Right lobe of liver (tissue), 6 donors: Measurements from ENCODE around the gene CFAP298. TPM values are rescaled to one million over a fixed set of nuclear protein-coding genes. Genes with fewer than 3 reads are reported as not detected.

ENCODE experiments used
- ATAC-seq, 4 donors: fragments of 200-7000 bp; cut with Tn5 transposase; one replicate each; pipeline ENCODE4 v1.9.1; 2020; ENCODE audit warnings: mild to moderate bottlenecking in 4 of 4, moderate library complexity in 4 of 4
- DNase-seq, 3 donors: peaks; one replicate each; pipeline ENCODE4 v3.0.0-alpha.2; 2020
- H3K27ac ChIP-seq, 3 donors: fragments of 200-600 bp; one replicate each; pipeline ENCODE4 v1.8.0; 2022
- H3K27me3 ChIP-seq, 2 donors: fragments of 200-600 bp; one replicate each; pipeline ENCODE4 v1.8.0; 2022
- H3K36me3 ChIP-seq, 4 donors: fragments of 200-600 bp; sonication (generic) in 1 of 4; one replicate each; pipeline versions ENCODE4 v1.5.1 to v1.8.0; 2017 to 2022; ENCODE audit warnings: control low read depth in 1 of 4
- H3K4me1 ChIP-seq, 4 donors: fragments of 200-600 bp; sonication (generic) in 1 of 4; one replicate each; pipeline versions ENCODE4 v1.5.1 to v1.8.0; 2017 to 2022; ENCODE audit warnings: control low read depth in 1 of 4
- H3K4me3 ChIP-seq, 3 donors: fragments of 200-600 bp; one replicate each; pipeline ENCODE4 v1.8.0; 2022
- H3K9me3 ChIP-seq, 4 donors: fragments of 200-600 bp; sonication (generic) in 1 of 4; one replicate each; pipeline versions ENCODE4 v1.5.1 to v1.8.0; 2017 to 2022; ENCODE audit warnings: control low read depth in 1 of 4
- POLR2A ChIP-seq: fragments of 450-650 bp; IDR thresholded peaks from one replicate; pipeline ENCODE4 v1.6.1; 2017; ENCODE audit warnings: antibody characterized with exemption, mild to moderate bottlenecking
- WGBS: methylation state at CpG from one replicate; pipeline ENCODE4 v1.1.6; 2018; ENCODE audit warnings: low coverage, low lambda C conversion rate; ENCODE audit not compliant: insufficient coverage; ENCODE audit errors: missing lambda C conversion rate; 5-methylcytosine and 5-hydroxymethylcytosine counted together
- intact Hi-C, 2 donors: fragments of 100-400 bp; cut with DNase I; formaldehyde crosslinking; loops; one replicate each; pipeline versions ENCODE4 v1.11.2 to v1.14.1; 2022
- total RNA-seq, 6 experiments: library from RNA; depleted of rRNA in 2 of 6; stranded (reverse); fragments of >200 nt in 2 of 6; fragmentation: NEBNext Ultra II Directional in 3 of 6; extraction: Animal tissue kit (Norgen Biotek cat#: 25700) in 3 of 6; gene quantifications; one replicate each; pipeline versions ENCODE4 v1.1.0 to v1.2.4, GENCODE V29; 2016 to 2023
- TF ChIP-seq, protein P1 (sequence below), 4 donors: fragments of 200-600 bp in 3 of 4; fragments of 450-650 bp in 1 of 4; IDR thresholded peaks; one replicate each; pipeline versions ENCODE4 v1.5.1 to v1.8.0; 2016 to 2022; ENCODE audit warnings: antibody characterized with exemption in 4 of 4, mild to moderate bottlenecking in 2 of 4
- donor health status: DM: no; HTN: yes; CAD: no.
- donor health status: DM: no; HTN: no; CAD: no.
- donor health status: DM: no; HTN: no; CAD: no.
- donor health status: DM: no; HTN: yes; CAD: no.
- donor health status: DM: no; HTN: yes; CAD: no.

The CFAP298 gene
- total RNA-seq, 6 experiments from 2014 or later, result 8.6 to 15.3 (median 11.6) TPM

- 80% methylated on average over 1 of the region's 8 CpGs for WGBS
- intact Hi-C loops, result loop anchor here in 1 of 2 donors (10.0 kb wide), 1 partner anchor 189 kb away; no protein-coding TSS in a partner anchor
Measured at GRCh38 chr21:32593690-32594089, 18.5 kb downstream of the CFAP298 start.

DNA sequence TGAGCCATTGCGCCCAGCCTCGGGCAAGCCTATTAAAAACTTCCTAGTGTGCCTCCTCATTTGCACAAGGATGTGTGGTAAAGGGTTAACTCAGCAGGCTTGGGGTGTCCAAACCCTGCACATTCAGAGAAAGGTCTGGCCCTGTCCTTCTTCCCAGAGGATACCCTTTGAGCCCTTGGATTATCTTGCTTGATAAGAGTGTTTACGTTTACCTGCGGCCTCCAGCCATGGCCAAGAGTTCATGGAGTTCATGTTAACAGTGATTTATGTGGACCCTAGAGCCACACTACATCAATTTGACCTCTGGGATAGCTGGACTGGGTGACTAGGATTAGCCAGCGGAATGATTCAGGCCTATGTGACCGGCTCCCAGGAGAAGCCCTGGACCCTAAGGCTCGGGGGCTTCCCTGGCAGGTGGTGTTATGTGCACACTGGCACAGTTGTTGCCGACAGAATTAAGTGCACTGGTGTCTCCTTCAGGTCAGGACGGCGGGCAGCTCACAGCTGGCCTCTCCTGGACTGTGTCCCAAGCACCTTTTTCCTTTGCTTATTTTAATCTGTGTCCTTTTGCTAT is 19.2 kb downstream of the CFAP298 start:
- no peaks in the 10 kb centered on the region for H3K9me3 ChIP-seq
- peaks cover 0 to 43% (median 9%) of the 10 kb centered on the region in 4 donors for H3K4me1 ChIP-seq
- DNase-seq (peak; percentile 47 to 82 (median 80)), ATAC-seq (peak; percentile 91 to 97 (median 96))
- peak overlapping the region; percentile 41 to 85 (median 51) for H3K27ac ChIP-seq
- H3K27me3 ChIP-seq, result no peaks in the 10 kb centered on the region
- no peaks in the 10 kb centered on the region for H3K36me3 ChIP-seq
- TF ChIP-seq, protein P1, sequence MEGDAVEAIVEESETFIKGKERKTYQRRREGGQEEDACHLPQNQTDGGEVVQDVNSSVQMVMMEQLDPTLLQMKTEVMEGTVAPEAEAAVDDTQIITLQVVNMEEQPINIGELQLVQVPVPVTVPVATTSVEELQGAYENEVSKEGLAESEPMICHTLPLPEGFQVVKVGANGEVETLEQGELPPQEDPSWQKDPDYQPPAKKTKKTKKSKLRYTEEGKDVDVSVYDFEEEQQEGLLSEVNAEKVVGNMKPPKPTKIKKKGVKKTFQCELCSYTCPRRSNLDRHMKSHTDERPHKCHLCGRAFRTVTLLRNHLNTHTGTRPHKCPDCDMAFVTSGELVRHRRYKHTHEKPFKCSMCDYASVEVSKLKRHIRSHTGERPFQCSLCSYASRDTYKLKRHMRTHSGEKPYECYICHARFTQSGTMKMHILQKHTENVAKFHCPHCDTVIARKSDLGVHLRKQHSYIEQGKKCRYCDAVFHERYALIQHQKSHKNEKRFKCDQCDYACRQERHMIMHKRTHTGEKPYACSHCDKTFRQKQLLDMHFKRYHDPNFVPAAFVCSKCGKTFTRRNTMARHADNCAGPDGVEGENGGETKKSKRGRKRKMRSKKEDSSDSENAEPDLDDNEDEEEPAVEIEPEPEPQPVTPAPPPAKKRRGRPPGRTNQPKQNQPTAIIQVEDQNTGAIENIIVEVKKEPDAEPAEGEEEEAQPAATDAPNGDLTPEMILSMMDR (IDR thresholded peaks at IDR 0.05), result no peak
- TF ChIP-seq POLR2A, result no peak
- WGBS, result 31% methylated on average over 5 of the region's 10 CpGs
- intact Hi-C loops, result loop anchor here in 1 of 2 donors (10.0 kb wide), 1 partner anchor 188 kb away; no protein-coding TSS in a partner anchor
- H3K4me3 ChIP-seq, result no peak overlapping the region

More at GRCh38 chr21:32593690-32594089, 18.5 kb downstream of the CFAP298 start:
- Histone ChIP-seq H3K36me3 (no peaks in the 10 kb centered on the region), H3K4me1 (peaks cover 0 to 43% (median 9%) of the 10 kb centered on the region in 4 donors), H3K27me3 (no peaks in the 10 kb centered on the region), H3K4me3 (no peak overlapping the region), H3K27ac (peak overlapping the region; percentile 41 to 85 (median 51)), H3K9me3 (no peaks in the 10 kb centered on the region)
- DNase-seq (no peak), ATAC-seq (no peak)
- TF ChIP-seq, protein P1 (IDR thresholded peaks at IDR 0.05), result no peak
- no peak for TF ChIP-seq POLR2A

GRCh38 chr21:32590130-32590529 is 22.0 kb downstream of the CFAP298 start:
- Histone ChIP-seq H3K4me1 (peaks cover 0 to 33% (median 9%) of the 10 kb centered on the region in 4 donors), H3K27me3 (no peaks in the 10 kb centered on the region), H3K27ac (no peak overlapping the region), H3K36me3 (no peaks in the 10 kb centered on the region), H3K9me3 (no peaks in the 10 kb centered on the region), H3K4me3 (no peak overlapping the region)
- TF ChIP-seq, protein P1 (IDR thresholded peaks at IDR 0.05), result no peak
- no peak for TF ChIP-seq POLR2A
- 79% methylated on average over 3 of the region's 4 CpGs for WGBS
- ATAC-seq (no peak), DNase-seq (no peak)
- intact Hi-C loops, result loop anchor here in 1 of 2 donors (10.0 kb wide), 1 partner anchor 185 kb away; no protein-coding TSS in a partner anchor

GRCh38 chr21:32587651-32588050 is 24.5 kb downstream of the CFAP298 start:
- intact Hi-C loops, result no loop called here
- no peak overlapping the region for H3K4me3 ChIP-seq
- H3K4me1 ChIP-seq, result peaks cover 0 to 11% (median 2%) of the 10 kb centered on the region in 4 donors
- H3K36me3 ChIP-seq, result no peaks in the 10 kb centered on the region
- no peak overlapping the region for H3K27ac ChIP-seq
- TF ChIP-seq, protein P1 (IDR thresholded peaks at IDR 0.05), result no peak
- TF ChIP-seq POLR2A, result no peak
- H3K9me3 ChIP-seq, result no peaks in the 10 kb centered on the region
- no peak for DNase-seq
- WGBS, result 97% methylated on average over 5 of the region's 5 CpGs
- H3K27me3 ChIP-seq, result no peaks in the 10 kb centered on the region
- ATAC-seq, result no peak
